ENCODE data around the gene B4GALT2. TPM values are rescaled to one million over a fixed set of nuclear protein-coding genes. Genes with fewer than 3 reads are reported as not detected.

Gene B4GALT2
- total RNA-seq, 1 donor from 2014 or later, result 56.6 TPM

- no peak for FAIRE-seq
These were observed 8.5 kb upstream of the B4GALT2 start for GRCh38 chr1:43970502-43970901.

GRCh38 chr1:43970911-43971310, 8.1 kb upstream of the B4GALT2 start:
- Histone ChIP-seq H3K4me3 (ENCODE audit: insufficient read depth, low read depth, low read length) (peak overlapping the region; percentile 97), H3K79me2 (ENCODE audit: insufficient read depth, low read length) (peaks cover 29% of the 10 kb centered on the region), H3K27me3 (ENCODE audit: insufficient read depth, low read length) (no peaks in the 10 kb centered on the region), H4K20me1 (ENCODE audit: insufficient read depth, low read length) (peaks cover 12% of the 10 kb centered on the region), H3K4me2 (ENCODE audit: low read length) (peak overlapping the region; percentile 95), H3K9ac (ENCODE audit: low read length) (peak overlapping the region; percentile 85), H3K9me3 (ENCODE audit: insufficient read depth, low read depth, low read length) (no peaks in the 10 kb centered on the region), H3K27ac (ENCODE audit: low read depth, low read length) (no peak overlapping the region), H2AFZ (ENCODE audit: low read depth, low read length) (no peak overlapping the region), H3K4me1 (ENCODE audit: insufficient read depth, low read length) (peaks cover 18% of the 10 kb centered on the region), H3K36me3 (ENCODE audit: insufficient read depth, low read length) (peaks cover 3% of the 10 kb centered on the region)
- no peaks in the 10 kb centered on the region for H3K27me3 Mint-ChIP-seq (ENCODE audit: low read depth, unreplicated experiment)
- H3K4me1 Mint-ChIP-seq (ENCODE audit: low read depth, unreplicated experiment), result peaks cover 8% of the 10 kb centered on the region
- no peak for FAIRE-seq
- TF ChIP-seq, protein P1, sequence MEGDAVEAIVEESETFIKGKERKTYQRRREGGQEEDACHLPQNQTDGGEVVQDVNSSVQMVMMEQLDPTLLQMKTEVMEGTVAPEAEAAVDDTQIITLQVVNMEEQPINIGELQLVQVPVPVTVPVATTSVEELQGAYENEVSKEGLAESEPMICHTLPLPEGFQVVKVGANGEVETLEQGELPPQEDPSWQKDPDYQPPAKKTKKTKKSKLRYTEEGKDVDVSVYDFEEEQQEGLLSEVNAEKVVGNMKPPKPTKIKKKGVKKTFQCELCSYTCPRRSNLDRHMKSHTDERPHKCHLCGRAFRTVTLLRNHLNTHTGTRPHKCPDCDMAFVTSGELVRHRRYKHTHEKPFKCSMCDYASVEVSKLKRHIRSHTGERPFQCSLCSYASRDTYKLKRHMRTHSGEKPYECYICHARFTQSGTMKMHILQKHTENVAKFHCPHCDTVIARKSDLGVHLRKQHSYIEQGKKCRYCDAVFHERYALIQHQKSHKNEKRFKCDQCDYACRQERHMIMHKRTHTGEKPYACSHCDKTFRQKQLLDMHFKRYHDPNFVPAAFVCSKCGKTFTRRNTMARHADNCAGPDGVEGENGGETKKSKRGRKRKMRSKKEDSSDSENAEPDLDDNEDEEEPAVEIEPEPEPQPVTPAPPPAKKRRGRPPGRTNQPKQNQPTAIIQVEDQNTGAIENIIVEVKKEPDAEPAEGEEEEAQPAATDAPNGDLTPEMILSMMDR (IDR thresholded peaks at IDR 0.05; ENCODE audit: insufficient read depth, low read depth, low read length), result no peak
- TF ChIP-seq EZH2 (IDR thresholded peaks at IDR 0.05; ENCODE audit: insufficient read depth, low read length), result no peak
- H3K9me3 Mint-ChIP-seq (ENCODE audit: unreplicated experiment), result no peaks in the 10 kb centered on the region
- peaks cover 14% of the 10 kb centered on the region for H3K36me3 Mint-ChIP-seq (ENCODE audit: low read depth, unreplicated experiment)
- no peak for DNase-seq (ENCODE audit: low read depth)
- no peak overlapping the region for H3K27ac Mint-ChIP-seq (ENCODE audit: unreplicated experiment)
- H3K4me3 Mint-ChIP-seq (ENCODE audit: unreplicated experiment), result peak overlapping the region; percentile 96

More at GRCh38 chr1:43970502-43970901, 8.5 kb upstream of the B4GALT2 start:
- peaks cover 14% of the 10 kb centered on the region for H3K36me3 Mint-ChIP-seq (ENCODE audit: low read depth, unreplicated experiment)
- Histone ChIP-seq H3K9me3 (ENCODE audit: insufficient read depth, low read depth, low read length) (no peaks in the 10 kb centered on the region), H3K36me3 (ENCODE audit: insufficient read depth, low read length) (peaks cover 3% of the 10 kb centered on the region), H3K4me3 (ENCODE audit: insufficient read depth, low read depth, low read length) (peak overlapping the region; percentile 97), H3K4me2 (ENCODE audit: low read length) (peak overlapping the region; percentile 95), H3K9ac (ENCODE audit: low read length) (peak overlapping the region; percentile 85), H3K79me2 (ENCODE audit: insufficient read depth, low read length) (peaks cover 25% of the 10 kb centered on the region), H4K20me1 (ENCODE audit: insufficient read depth, low read length) (peaks cover 12% of the 10 kb centered on the region), H3K27me3 (ENCODE audit: insufficient read depth, low read length) (no peaks in the 10 kb centered on the region), H3K4me1 (ENCODE audit: insufficient read depth, low read length) (peaks cover 14% of the 10 kb centered on the region), H2AFZ (ENCODE audit: low read depth, low read length) (peak overlapping the region; percentile 74), H3K27ac (ENCODE audit: low read depth, low read length) (no peak overlapping the region)
- H3K27me3 Mint-ChIP-seq (ENCODE audit: low read depth, unreplicated experiment), result no peaks in the 10 kb centered on the region
- DNase-seq (ENCODE audit: low read depth), result no peak
- H3K9me3 Mint-ChIP-seq (ENCODE audit: unreplicated experiment), result no peaks in the 10 kb centered on the region
- peaks cover 6% of the 10 kb centered on the region for H3K4me1 Mint-ChIP-seq (ENCODE audit: low read depth, unreplicated experiment)
- TF ChIP-seq EZH2 (IDR thresholded peaks at IDR 0.05; ENCODE audit: insufficient read depth, low read length), result no peak
- TF ChIP-seq, protein P1 (IDR thresholded peaks at IDR 0.05; ENCODE audit: insufficient read depth, low read depth, low read length), result no peak
- H3K27ac Mint-ChIP-seq (ENCODE audit: unreplicated experiment), result peak overlapping the region; percentile 70
- H3K4me3 Mint-ChIP-seq (ENCODE audit: unreplicated experiment), result peak overlapping the region; percentile 96

GRCh38 chr1:43971336-43971980, 7.6 kb upstream of the B4GALT2 start:
- Mint-ChIP-seq H3K4me1 (ENCODE audit: low read depth, unreplicated experiment) (peaks cover 12% of the 10 kb centered on the region), H3K27me3 (ENCODE audit: low read depth, unreplicated experiment) (no peaks in the 10 kb centered on the region), H3K27ac (ENCODE audit: unreplicated experiment) (no peak overlapping the region), H3K9me3 (ENCODE audit: unreplicated experiment) (no peaks in the 10 kb centered on the region), H3K4me3 (ENCODE audit: unreplicated experiment) (peak overlapping the region; percentile 96), H3K36me3 (ENCODE audit: low read depth, unreplicated experiment) (peaks cover 14% of the 10 kb centered on the region)
- TF ChIP-seq, protein P1 (IDR thresholded peaks at IDR 0.05; ENCODE audit: insufficient read depth, low read depth, low read length), result no peak
- TF ChIP-seq EZH2 (IDR thresholded peaks at IDR 0.05; ENCODE audit: insufficient read depth, low read length), result no peak
- Histone ChIP-seq H3K79me2 (ENCODE audit: insufficient read depth, low read length) (peaks cover 34% of the 10 kb centered on the region), H3K4me1 (ENCODE audit: insufficient read depth, low read length) (peaks cover 23% of the 10 kb centered on the region), H3K4me3 (ENCODE audit: insufficient read depth, low read depth, low read length) (no peak overlapping the region), H3K4me2 (ENCODE audit: low read length) (peak overlapping the region; percentile 95), H3K27ac (ENCODE audit: low read depth, low read length) (no peak overlapping the region), H3K9me3 (ENCODE audit: insufficient read depth, low read depth, low read length) (no peaks in the 10 kb centered on the region), H2AFZ (ENCODE audit: low read depth, low read length) (no peak overlapping the region), H3K9ac (ENCODE audit: low read length) (no peak overlapping the region), H3K36me3 (ENCODE audit: insufficient read depth, low read length) (peaks cover 7% of the 10 kb centered on the region), H3K27me3 (ENCODE audit: insufficient read depth, low read length) (no peaks in the 10 kb centered on the region), H4K20me1 (ENCODE audit: insufficient read depth, low read length) (peaks cover 17% of the 10 kb centered on the region)
- FAIRE-seq (no peak), DNase-seq (ENCODE audit: low read depth) (no peak)
